Parathyroid adenoma (tissue), 2 donors: ENCODE measurements around the gene ETV3L.

Experiments used
- H2AFZ ChIP-seq: fragments of 300-600 bp; sonication (generic); one replicate; pipeline ENCODE4 v1.7.0; 2017; ENCODE audit warnings: antibody characterized with exemption, mild to moderate bottlenecking
- H3K27ac ChIP-seq: fragments of 300-600 bp; sonication (generic); one replicate; pipeline ENCODE4 v1.7.0; 2017
- H3K27me3 ChIP-seq: fragments of 300-600 bp; sonication (generic); one replicate; pipeline ENCODE4 v1.7.0; 2017; ENCODE audit warnings: low read length; ENCODE audit not compliant: control insufficient read depth, insufficient read depth
- H3K36me3 ChIP-seq: fragments of 300-600 bp; sonication (generic); one replicate; pipeline ENCODE4 v1.7.0; 2017; ENCODE audit warnings: low read length; ENCODE audit not compliant: control insufficient read depth, insufficient read depth
- H3K4me1 ChIP-seq: fragments of 300-600 bp; sonication (generic); one replicate; pipeline ENCODE4 v1.7.0; 2017; ENCODE audit warnings: control low read depth
- H3K4me2 ChIP-seq: fragments of 300-600 bp; sonication (generic); one replicate; pipeline ENCODE4 v1.7.0; 2017; ENCODE audit warnings: low read length
- H3K4me3 ChIP-seq: fragments of 300-600 bp; sonication (generic); one replicate; pipeline ENCODE4 v1.7.0; 2017; ENCODE audit warnings: low read depth, low read length
- H3K79me2 ChIP-seq: fragments of 300-600 bp; sonication (generic); one replicate; pipeline ENCODE4 v1.7.0; 2017; ENCODE audit warnings: control low read depth
- H3K9ac ChIP-seq: fragments of 300-600 bp; sonication (generic); one replicate; pipeline ENCODE4 v1.7.0; 2017; ENCODE audit warnings: mild to moderate bottlenecking
- H3K9me3 ChIP-seq: fragments of 300-600 bp; sonication (generic); one replicate; pipeline ENCODE4 v1.7.0; 2017; ENCODE audit warnings: low read length; ENCODE audit not compliant: control insufficient read depth
- TF ChIP-seq, protein P1 (sequence below): fragments of 300-600 bp; sonication (generic); IDR thresholded peaks from one replicate; pipeline ENCODE4 v1.7.0; 2017; ENCODE audit warnings: antibody characterized with exemption, mild to moderate bottlenecking
- donor health status: primary hyperparathyroidism.

Gene ETV3L

DNA sequence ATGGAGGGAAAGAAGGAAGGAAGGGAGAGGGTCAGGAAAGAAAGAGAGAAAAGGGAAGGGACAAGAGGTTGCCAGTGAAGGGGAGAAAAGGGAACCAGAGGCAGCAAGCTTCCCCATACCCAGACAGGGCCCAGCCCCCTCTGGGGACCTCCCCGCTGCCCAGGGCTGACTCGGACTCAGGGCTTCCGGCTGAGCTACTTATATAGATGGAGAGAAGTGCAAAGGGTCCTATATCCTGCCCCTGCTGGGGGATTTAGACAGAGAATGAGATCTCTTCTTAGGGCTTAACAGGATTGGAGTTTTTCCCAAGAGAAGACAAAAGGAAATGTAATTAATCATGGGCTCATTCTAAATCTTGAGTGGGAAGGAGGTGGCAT, at the start of gene ETV3L:
ETV3L (minus strand) TSS at position 176 of the 377 bp plus-strand sequence. CDS start 285 bp downstream, outside the sequence.
- Histone ChIP-seq H3K36me3 (no peaks in the 10 kb centered on the region), H3K4me3 (no peak within 1 kb of the TSS), H3K79me2 (no peaks in the 10 kb centered on the region), H3K4me1 (no peaks in the 10 kb centered on the region), H3K4me2 (no peak within 1 kb of the TSS), H3K9me3 (no peaks in the 10 kb centered on the region), H3K9ac (no peak within 1 kb of the TSS), H3K27me3 (no peaks in the 10 kb centered on the region), H3K27ac (no peak within 1 kb of the TSS), H2AFZ (no peak within 1 kb of the TSS)
- TF ChIP-seq, protein P1, sequence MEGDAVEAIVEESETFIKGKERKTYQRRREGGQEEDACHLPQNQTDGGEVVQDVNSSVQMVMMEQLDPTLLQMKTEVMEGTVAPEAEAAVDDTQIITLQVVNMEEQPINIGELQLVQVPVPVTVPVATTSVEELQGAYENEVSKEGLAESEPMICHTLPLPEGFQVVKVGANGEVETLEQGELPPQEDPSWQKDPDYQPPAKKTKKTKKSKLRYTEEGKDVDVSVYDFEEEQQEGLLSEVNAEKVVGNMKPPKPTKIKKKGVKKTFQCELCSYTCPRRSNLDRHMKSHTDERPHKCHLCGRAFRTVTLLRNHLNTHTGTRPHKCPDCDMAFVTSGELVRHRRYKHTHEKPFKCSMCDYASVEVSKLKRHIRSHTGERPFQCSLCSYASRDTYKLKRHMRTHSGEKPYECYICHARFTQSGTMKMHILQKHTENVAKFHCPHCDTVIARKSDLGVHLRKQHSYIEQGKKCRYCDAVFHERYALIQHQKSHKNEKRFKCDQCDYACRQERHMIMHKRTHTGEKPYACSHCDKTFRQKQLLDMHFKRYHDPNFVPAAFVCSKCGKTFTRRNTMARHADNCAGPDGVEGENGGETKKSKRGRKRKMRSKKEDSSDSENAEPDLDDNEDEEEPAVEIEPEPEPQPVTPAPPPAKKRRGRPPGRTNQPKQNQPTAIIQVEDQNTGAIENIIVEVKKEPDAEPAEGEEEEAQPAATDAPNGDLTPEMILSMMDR = no peak

DNA sequence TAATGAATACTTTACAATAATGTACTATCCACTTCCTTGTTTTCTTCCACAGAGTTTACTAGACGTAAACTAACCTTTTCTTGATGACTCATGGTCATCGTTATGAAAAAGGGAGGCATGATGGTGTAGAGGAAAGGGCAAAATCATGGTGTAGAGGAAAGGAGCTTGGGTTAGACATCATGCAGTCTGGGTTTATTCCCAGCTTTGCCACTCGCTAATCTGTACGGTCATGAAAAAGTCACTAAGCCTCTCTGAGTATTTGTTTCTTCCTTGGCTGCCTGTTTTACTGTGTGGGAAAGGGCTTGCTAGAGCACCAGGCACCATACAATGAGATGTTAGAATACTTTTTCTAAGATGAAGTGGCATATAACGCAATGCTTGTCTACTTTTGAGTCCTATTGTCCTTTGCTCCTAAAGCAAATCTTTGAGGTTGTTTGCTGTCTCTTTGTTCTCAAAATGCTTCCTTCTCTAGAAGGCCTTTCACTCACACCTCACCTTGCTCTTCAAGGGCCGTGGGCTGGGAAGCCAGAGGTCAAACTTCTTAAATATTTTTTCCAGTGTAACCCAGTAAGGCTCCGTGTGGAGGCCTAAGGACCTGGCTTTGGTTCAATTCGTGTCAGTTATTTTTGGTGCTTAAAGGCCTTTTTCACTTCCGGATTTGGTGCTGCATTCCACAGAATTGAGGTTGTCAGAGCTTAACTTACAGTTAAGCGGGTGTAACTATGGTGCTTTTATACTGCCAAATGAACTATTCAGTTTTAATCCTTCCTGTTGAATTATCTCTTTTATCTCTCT, 48.5 kb upstream of the ETV3L start:
- Histone ChIP-seq H3K79me2 (no peaks in the 10 kb centered on the region), H3K9me3 (no peaks in the 10 kb centered on the region), H3K27me3 (no peaks in the 10 kb centered on the region), H3K4me3 (no peak overlapping the region), H3K27ac (peak overlapping the region; percentile 39), H3K4me2 (no peak overlapping the region), H3K4me1 (no peaks in the 10 kb centered on the region), H3K36me3 (no peaks in the 10 kb centered on the region), H2AFZ (peak overlapping the region; percentile 62), H3K9ac (no peak overlapping the region)
- TF ChIP-seq, protein P1 = no peak

DNA sequence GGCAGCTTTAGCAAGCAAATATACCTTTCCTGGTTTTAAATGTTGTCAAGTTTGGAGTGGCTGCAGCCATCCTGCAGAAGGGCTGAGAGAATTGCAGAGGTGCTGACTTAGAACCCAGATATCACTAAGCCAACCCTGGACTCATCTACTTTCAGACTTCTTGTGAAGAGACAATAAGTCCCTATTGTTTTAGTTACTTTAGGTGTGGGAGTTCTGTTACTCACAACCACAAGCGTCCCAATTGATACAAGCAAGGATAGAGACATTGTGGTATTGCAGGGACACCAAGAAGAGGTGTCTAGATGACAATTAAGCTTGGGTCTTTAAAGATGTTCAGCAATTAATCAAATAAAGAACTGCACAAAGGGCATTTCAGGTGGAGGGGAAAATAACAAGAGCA, 47.4 kb upstream of the ETV3L start:
- Histone ChIP-seq H3K4me2 (no peak overlapping the region), H3K27ac (no peak overlapping the region), H3K36me3 (no peaks in the 10 kb centered on the region), H2AFZ (no peak overlapping the region), H3K9me3 (no peaks in the 10 kb centered on the region), H3K4me3 (no peak overlapping the region), H3K9ac (no peak overlapping the region), H3K79me2 (no peaks in the 10 kb centered on the region), H3K4me1 (no peaks in the 10 kb centered on the region), H3K27me3 (no peaks in the 10 kb centered on the region)
- TF ChIP-seq, protein P1 = no peak

DNA sequence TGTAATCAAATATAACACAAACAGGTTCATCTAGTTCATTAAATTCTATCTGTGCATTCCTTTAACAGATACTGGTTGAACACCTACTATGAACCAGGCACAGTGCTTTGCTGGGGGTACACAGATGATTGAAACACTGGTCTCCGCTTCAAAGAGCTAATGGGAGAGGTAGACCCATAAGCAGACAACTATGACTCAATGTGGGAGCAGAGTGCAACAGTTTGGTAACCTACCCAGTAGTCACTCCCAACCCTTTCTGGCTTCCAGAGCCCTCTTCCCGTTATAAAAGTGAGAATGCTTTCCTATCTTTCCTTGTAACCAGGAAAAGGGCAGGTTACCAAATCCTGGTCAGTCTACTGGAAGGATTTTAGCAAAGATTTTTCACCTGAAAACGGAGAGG, 46.6 kb upstream of the ETV3L start:
- Histone ChIP-seq H3K4me1 (no peaks in the 10 kb centered on the region), H3K9ac (no peak overlapping the region), H3K27ac (no peak overlapping the region), H2AFZ (no peak overlapping the region), H3K79me2 (no peaks in the 10 kb centered on the region), H3K4me2 (no peak overlapping the region), H3K36me3 (no peaks in the 10 kb centered on the region), H3K4me3 (no peak overlapping the region), H3K9me3 (no peaks in the 10 kb centered on the region), H3K27me3 (no peaks in the 10 kb centered on the region)
- TF ChIP-seq, protein P1 = no peak

DNA sequence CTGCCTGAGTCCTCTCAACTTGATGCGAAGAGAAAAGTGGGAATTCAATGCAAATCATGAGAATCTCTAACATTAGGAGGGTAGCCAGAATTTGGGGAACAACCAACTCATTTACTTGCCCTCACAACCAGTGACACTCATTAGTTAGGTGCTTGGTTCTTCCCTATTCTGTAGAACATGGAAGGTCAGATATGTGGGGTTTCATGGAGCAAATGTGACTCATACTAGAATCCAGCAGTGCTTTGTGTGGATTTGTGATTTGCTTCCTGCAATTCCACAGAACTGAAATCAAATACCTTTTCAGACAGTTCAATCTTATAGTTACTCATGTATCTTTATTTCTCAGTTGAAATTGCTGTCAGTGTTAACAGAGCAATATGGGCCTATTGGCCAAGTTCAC, 45.5 kb upstream of the ETV3L start:
- no peak overlapping the region for H3K4me2 ChIP-seq
- H3K36me3 ChIP-seq = no peaks in the 10 kb centered on the region
- TF ChIP-seq, protein P1 = no peak
- no peaks in the 10 kb centered on the region for H3K79me2 ChIP-seq
- no peak overlapping the region for H2AFZ ChIP-seq
- no peaks in the 10 kb centered on the region for H3K9me3 ChIP-seq
- no peak overlapping the region for H3K4me3 ChIP-seq
- H3K9ac ChIP-seq = no peak overlapping the region
- no peaks in the 10 kb centered on the region for H3K4me1 ChIP-seq
- H3K27ac ChIP-seq = no peak overlapping the region
- H3K27me3 ChIP-seq = no peaks in the 10 kb centered on the region
